Sigmoid colon (tissue), 7 donors: Measurements from ENCODE around the gene VPS37B. TPM values are rescaled to one million over a fixed set of nuclear protein-coding genes. Genes with fewer than 3 reads are reported as not detected.
"Not testable (repeated sequence)": the region's sequence is repeated elsewhere in the genome, so short reads cannot be mapped to it uniquely, and the experiment has no call there.

ENCODE experiments used
- DNase-seq: peaks from one replicate; pipeline ENCODE4 v3.0.0-alpha.2; 2019
- H3K27ac ChIP-seq, 4 donors: fragments of 200-600 bp; sonication (generic); one replicate each; pipeline ENCODE4 v1.5.1; 2016 to 2019; ENCODE audit warnings: mild to moderate bottlenecking in 1 of 4
- H3K27me3 ChIP-seq, 3 donors: fragments of 200-600 bp; sonication (generic); one replicate each; pipeline ENCODE4 v1.5.1; 2019; ENCODE audit warnings: mild to moderate bottlenecking in 1 of 3
- H3K36me3 ChIP-seq, 4 donors: fragments of 200-600 bp; sonication (generic); one replicate each; pipeline ENCODE4 v1.5.1; 2016 to 2019
- H3K4me1 ChIP-seq, 4 donors: fragments of 200-600 bp; sonication (generic); one replicate each; pipeline ENCODE4 v1.5.1; 2017 to 2019
- H3K4me3 ChIP-seq, 4 donors: fragments of 200-600 bp; sonication (generic); one replicate each; pipeline ENCODE4 v1.5.1; 2017 to 2019; ENCODE audit warnings: mild to moderate bottlenecking in 2 of 4, moderate library complexity in 1 of 4
- H3K9me3 ChIP-seq, 4 donors: fragments of 200-600 bp in 3 of 4; sonication (generic) in 3 of 4; one replicate each; pipeline versions ENCODE4 v1.5.1 to v1.6.1; 2013 to 2019
- EP300 ChIP-seq, 4 donors: sonication (generic); formaldehyde crosslinking; IDR thresholded peaks; one replicate each; pipeline ENCODE4 v1.6.1; 2017; ENCODE audit warnings: antibody characterized with exemption in 4 of 4
- POLR2A ChIP-seq, 2 donors: fragments of 450-650 bp; IDR thresholded peaks; one replicate each; pipeline ENCODE4 v1.6.1; 2016; ENCODE audit warnings: antibody characterized with exemption in 2 of 2, mild to moderate bottlenecking in 2 of 2, moderate library complexity in 2 of 2
- POLR2AphosphoS5 ChIP-seq, 4 donors: sonication (generic); formaldehyde crosslinking; IDR thresholded peaks; one replicate each; pipeline ENCODE4 v1.6.1; 2017; ENCODE audit warnings: antibody characterized with exemption in 4 of 4
- WGBS, 2 donors: extraction: QIAGEN DNeasy Blood & Tissue Kit; methylation state at CpG; one replicate each; pipeline ENCODE4 v1.1.7; 2013; 5-methylcytosine and 5-hydroxymethylcytosine counted together
- intact Hi-C: fragments of 100-400 bp; cut with DNase I; formaldehyde crosslinking; loops from one replicate; pipeline ENCODE4 v1.15.1; 2023
- polyA plus RNA-seq, 3 donors: library from polyadenylated mRNA; stranded (reverse); fragments of 200-250 nt; gene quantifications; one replicate each; pipeline ENCODE4 v1.2.3, GENCODE V29; 2013
- total RNA-seq, 4 donors: library from RNA; depleted of rRNA; stranded (reverse); fragments of >200 nt; gene quantifications; one replicate each; pipeline ENCODE4 v1.1.0, GENCODE V29; 2016
- TF ChIP-seq, protein P1 (sequence below), 4 experiments: fragments of 450-650 bp in 3 of 4; fragments of 200-600 bp in 1 of 4; IDR thresholded peaks; one replicate each; pipeline ENCODE4 v1.5.1; 2016 to 2019; ENCODE audit warnings: antibody characterized with exemption in 4 of 4, mild to moderate bottlenecking in 3 of 4, moderate library complexity in 2 of 4
- donor health status: healthy with polysubstance abuse.
- donor health status: Bipolar disorder and iron deficiency.
- donor health status: healthy.

The VPS37B gene
- total and polyA plus RNA-seq, 7 donors, result 8.6 to 64.7 (median 17.2) TPM

DNA sequence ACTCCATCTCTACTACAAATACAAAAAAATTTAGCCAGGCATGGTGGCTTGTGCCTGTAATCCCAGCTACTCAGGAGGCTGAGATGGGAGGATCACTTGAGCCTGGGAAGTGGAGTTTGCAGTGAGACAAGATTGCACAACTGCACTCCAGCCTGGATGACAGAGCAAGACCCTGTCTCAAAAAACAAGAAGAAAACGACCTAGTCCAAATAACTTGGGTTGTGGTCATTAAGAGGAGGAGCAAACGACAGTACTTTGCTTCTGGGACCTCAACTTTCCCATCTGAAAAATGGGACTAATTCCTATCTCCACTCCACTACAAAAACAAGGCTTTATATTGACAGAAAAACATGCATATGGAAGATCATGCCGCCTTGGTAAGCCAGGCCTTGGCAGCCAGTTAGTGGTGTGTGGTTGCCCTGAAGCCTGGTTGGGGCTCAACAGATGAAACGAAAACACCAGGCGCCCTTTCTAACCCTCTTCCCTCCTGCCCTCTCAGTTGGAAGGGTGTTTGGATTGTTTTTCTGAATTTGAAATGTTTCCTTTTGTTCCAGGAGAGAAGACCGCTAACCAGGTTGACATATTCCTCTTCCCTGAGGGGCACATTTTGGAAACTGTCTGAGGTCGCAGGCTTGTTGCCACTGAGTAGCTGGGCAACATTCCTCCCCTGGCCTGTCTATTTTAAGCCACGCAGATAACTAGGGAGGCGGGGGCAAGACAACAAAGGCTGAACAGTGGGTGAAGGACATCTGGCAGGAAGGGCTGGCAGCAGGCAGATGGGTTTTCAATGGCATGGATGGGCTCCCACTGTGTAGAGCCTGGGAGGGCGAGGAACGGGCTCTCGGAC is 13.7 kb upstream of the VPS37B start:
- Histone ChIP-seq H3K27ac (no peak overlapping the region), H3K36me3 (no peaks in the 10 kb centered on the region), H3K27me3 (no peaks in the 10 kb centered on the region), H3K4me3 (no peak overlapping the region), H3K9me3 (no peaks in the 10 kb centered on the region), H3K4me1 (no peaks in the 10 kb centered on the region)
- intact Hi-C loops, result no loop called here
- no peak for DNase-seq
- TF ChIP-seq EP300 (IDR thresholded peaks at IDR 0.05), result no peak
- TF ChIP-seq, protein P1, sequence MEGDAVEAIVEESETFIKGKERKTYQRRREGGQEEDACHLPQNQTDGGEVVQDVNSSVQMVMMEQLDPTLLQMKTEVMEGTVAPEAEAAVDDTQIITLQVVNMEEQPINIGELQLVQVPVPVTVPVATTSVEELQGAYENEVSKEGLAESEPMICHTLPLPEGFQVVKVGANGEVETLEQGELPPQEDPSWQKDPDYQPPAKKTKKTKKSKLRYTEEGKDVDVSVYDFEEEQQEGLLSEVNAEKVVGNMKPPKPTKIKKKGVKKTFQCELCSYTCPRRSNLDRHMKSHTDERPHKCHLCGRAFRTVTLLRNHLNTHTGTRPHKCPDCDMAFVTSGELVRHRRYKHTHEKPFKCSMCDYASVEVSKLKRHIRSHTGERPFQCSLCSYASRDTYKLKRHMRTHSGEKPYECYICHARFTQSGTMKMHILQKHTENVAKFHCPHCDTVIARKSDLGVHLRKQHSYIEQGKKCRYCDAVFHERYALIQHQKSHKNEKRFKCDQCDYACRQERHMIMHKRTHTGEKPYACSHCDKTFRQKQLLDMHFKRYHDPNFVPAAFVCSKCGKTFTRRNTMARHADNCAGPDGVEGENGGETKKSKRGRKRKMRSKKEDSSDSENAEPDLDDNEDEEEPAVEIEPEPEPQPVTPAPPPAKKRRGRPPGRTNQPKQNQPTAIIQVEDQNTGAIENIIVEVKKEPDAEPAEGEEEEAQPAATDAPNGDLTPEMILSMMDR (IDR thresholded peaks at IDR 0.05), result no peak
- TF ChIP-seq POLR2AphosphoS5 (IDR thresholded peaks at IDR 0.05), result no peak
- TF ChIP-seq POLR2A (IDR thresholded peaks at IDR 0.05), result no peak
- WGBS, 2 donors, result 68 to 77% methylated on average over 12 of the region's 12 CpGs

DNA sequence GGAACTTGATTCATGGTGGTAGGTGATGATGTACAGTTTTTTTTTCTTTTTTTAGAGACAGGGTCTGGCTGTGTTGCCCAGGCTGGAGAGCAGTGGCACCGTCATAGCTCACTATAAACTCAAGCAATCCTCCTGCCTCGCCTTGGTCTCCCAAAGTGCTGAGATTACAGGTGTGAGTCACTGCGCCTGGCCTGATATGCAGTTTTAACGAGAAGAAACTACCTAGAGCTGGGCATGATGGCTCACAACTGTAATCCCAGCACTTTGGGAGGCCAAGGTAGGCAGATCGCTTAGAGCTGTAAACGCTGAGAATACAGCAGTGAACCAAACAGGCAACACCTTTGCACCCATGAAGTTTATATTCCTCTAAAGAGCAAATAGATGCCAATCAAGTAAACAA is 13.0 kb upstream of the VPS37B start:
- H3K27ac ChIP-seq, result no peak overlapping the region
- intact Hi-C loops, result no loop called here

DNA sequence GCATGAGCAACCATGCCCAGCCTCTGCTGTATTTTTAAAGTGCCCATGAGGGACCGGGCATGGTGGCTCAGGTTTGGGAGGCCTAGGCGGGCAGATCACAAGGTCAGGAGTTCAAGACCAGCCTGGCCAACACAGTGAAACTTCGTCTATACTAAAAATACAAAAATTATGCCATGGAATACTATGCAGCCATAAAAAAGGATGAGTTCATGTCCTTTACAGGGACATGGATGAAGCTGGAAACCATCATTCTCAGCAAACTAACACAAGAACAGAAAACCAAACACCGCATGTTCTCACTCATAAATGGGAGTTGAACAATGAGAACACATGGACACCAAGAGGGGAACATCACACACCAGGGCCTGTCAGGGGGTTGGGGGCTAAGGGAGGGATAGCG is 9.3 kb upstream of the VPS37B start:
- WGBS, 2 donors, result 96 to 97% methylated on average over 5 of the region's 5 CpGs
- H3K4me1 ChIP-seq, H3K27ac ChIP-seq, H3K36me3 ChIP-seq, H3K9me3 ChIP-seq, intact Hi-C loops, H3K4me3 ChIP-seq, H3K27me3 ChIP-seq, DNase-seq: not testable (repeated sequence)

More for the DNA sequence above, 13.0 kb upstream of the VPS37B start:
- no peaks in the 10 kb centered on the region for H3K27me3 ChIP-seq
- 19 to 65% methylated on average over 6 of the region's 6 CpGs for WGBS, 2 donors
- no peak for DNase-seq
- H3K9me3 ChIP-seq, result no peaks in the 10 kb centered on the region
- no peak overlapping the region for H3K4me3 ChIP-seq
- no peaks in the 10 kb centered on the region for H3K36me3 ChIP-seq
- TF ChIP-seq POLR2A (IDR thresholded peaks at IDR 0.05), result no peak
- TF ChIP-seq, protein P1 (IDR thresholded peaks at IDR 0.05), result no peak
- no peak for TF ChIP-seq EP300 (IDR thresholded peaks at IDR 0.05)
- TF ChIP-seq POLR2AphosphoS5 (IDR thresholded peaks at IDR 0.05), result no peak
- no peaks in the 10 kb centered on the region for H3K4me1 ChIP-seq

DNA sequence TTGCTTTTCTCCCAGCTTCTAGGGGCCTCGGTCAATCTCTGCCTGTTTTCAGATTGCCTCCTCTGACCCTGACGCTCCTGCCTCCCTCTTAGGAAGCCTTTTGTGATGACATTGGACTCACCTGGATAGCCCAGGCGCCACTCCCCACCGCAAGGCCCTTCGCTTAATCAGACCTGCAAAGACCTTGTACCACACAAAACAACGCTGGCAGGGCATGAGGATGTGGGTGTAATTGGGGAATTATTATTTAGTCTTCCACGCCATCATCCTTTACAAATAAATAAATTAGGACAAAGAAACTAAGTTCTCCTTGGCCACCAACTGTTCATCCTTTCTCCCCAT is 7.7 kb upstream of the VPS37B start:
- intact Hi-C loops, result no loop called here
- no peak for DNase-seq

More for the DNA sequence above, 7.7 kb upstream of the VPS37B start:
- Histone ChIP-seq H3K36me3 (no peaks in the 10 kb centered on the region), H3K4me3 (no peak overlapping the region), H3K27me3 (no peaks in the 10 kb centered on the region), H3K27ac (no peak overlapping the region), H3K9me3 (no peaks in the 10 kb centered on the region), H3K4me1 (no peaks in the 10 kb centered on the region)
- TF ChIP-seq EP300 (IDR thresholded peaks at IDR 0.05), result no peak
- no peak for TF ChIP-seq POLR2A (IDR thresholded peaks at IDR 0.05)
- TF ChIP-seq, protein P1 (IDR thresholded peaks at IDR 0.05), result no peak
- no peak for TF ChIP-seq POLR2AphosphoS5 (IDR thresholded peaks at IDR 0.05)
- 22 to 64% methylated on average over 7 of the region's 7 CpGs for WGBS, 2 donors
